AG09309 (cell line): Measurements from ENCODE around the gene SHMT2.

Source experiments
- DNase-seq: peaks from one replicate; pipeline ENCODE4 v3.0.0-alpha.2; 2010; ENCODE audit warnings: low read depth
- H3K4me3 ChIP-seq: 2 replicates; pipeline ENCODE4 v1.5.1; 2011; ENCODE audit warnings: mild to moderate bottlenecking, low read depth, low read length, moderate library complexity; ENCODE audit not compliant: control insufficient read depth
- TF ChIP-seq, protein P1 (sequence below): IDR thresholded peaks from 2 replicates; pipeline ENCODE4 v1.5.1; 2011; ENCODE audit warnings: mild to moderate bottlenecking, low read depth, low read length, inconsistent platforms; ENCODE audit not compliant: insufficient read depth, control insufficient read depth; ENCODE audit errors: missing control alignments

Gene SHMT2

DNA sequence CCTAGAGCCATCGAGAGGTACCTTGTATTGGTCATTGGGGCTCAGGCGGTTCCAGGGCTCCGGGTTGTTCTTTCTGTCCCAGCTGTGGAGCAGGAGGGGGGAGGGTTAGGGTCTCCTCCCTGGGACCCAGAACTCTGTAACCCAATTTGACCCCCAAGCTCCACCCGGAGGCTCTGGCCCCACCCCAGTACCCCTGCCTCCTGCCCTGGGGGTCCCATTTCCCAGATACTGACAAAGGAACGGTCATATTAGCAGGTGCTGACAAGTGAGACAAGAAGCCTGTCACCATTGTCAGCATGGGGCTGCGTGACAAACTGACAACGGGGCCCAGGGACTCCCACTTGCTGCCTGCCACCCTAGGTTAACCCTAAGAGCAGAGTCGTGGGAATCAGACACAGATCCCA, 6.2 kb downstream of the SHMT2 start:
- TF ChIP-seq, protein P1, sequence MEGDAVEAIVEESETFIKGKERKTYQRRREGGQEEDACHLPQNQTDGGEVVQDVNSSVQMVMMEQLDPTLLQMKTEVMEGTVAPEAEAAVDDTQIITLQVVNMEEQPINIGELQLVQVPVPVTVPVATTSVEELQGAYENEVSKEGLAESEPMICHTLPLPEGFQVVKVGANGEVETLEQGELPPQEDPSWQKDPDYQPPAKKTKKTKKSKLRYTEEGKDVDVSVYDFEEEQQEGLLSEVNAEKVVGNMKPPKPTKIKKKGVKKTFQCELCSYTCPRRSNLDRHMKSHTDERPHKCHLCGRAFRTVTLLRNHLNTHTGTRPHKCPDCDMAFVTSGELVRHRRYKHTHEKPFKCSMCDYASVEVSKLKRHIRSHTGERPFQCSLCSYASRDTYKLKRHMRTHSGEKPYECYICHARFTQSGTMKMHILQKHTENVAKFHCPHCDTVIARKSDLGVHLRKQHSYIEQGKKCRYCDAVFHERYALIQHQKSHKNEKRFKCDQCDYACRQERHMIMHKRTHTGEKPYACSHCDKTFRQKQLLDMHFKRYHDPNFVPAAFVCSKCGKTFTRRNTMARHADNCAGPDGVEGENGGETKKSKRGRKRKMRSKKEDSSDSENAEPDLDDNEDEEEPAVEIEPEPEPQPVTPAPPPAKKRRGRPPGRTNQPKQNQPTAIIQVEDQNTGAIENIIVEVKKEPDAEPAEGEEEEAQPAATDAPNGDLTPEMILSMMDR = no peak
- DNase-seq = no peak

DNA sequence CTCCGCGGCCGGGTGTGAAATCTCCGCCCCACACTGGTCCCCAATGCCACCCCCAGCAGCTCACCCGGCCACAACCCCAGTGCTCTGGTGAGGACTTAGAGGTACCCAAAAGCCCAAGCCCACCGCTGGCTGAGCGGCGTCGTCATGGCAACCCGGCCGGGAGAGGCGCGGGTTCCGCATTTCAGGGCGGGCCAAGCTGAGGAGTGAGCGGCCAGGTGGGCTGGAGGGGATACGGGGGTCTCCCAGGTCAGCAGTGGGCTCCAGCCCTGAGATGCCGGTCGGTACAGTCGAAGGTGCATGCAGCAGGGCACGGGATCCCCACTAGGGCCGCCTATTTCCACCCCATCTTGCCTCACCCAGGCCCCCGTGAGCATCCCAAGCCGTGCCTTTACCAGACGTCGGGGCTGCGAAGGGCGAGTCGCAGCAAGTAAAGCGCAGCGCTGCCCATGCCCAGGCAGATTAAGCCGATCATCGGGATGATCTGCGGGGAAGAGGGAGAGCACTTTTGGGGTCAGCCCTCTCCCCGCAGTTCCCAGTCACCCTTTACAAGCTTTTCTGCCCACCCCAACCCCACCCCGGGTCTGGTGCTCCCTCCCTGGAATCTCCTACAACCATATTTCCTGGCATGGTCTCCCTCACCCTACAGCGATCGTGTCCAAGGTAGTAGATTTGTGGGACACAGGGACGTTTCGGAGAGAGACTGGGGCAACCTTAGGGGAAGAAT, 6.9 kb downstream of the SHMT2 start:
- H3K4me3 ChIP-seq = no peak overlapping the region
- TF ChIP-seq, protein P1 = no peak
- no peak for DNase-seq

More for the DNA sequence above, 6.2 kb downstream of the SHMT2 start:
- H3K4me3 ChIP-seq = no peak overlapping the region

DNA sequence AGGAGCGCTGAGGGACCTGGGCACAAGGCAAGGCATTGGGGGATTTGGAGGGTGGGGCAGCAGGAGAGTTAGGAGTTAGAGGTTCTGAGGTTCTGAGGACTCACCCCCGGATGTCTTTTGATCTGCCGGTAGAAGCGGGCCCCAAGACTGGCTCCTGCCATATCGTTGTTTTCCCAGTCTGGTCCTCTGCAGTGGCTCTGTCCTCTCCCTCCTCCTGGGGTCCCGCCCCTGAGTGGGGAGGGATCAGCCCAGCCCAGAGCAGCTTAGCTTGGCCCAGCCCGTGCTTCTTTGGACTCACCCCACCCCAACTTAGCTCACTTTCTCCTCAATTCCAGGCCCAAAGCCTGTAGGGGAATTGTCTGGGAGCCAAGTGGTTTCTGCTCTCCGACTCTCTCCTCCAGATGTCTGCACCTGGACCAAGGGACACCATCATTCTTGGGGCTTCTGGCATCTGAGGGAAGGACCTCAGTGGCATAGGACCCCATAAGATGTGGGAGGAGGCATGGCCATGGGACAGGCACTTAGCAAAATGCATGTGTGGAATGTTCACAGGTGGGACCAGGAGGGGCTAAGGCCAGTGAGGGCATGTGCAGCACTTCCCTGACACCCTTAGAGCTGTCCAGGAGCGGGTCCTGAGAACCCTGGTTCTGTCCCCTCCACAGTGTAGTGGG, 7.5 kb downstream of the SHMT2 start:
- no peak for DNase-seq
- no peak overlapping the region for H3K4me3 ChIP-seq
- TF ChIP-seq, protein P1 = no peak

DNA sequence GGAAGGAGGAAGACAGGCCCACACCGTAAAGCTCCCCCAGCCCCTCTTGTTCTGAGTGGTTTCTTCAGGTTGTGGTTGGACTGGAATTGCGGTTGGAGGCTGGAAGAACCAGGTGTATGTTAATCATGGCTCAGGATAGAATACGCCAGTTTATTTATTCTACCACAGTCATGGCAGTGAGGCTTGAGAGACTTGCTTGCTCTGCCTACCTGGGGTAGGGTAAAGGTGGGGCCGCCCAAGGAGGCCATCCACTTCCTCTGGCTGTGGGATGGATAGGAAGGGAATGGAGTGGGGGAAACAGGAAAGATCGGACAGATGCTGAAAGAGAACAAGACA, 8.1 kb downstream of the SHMT2 start:
- no peak for DNase-seq
- TF ChIP-seq, protein P1 = no peak
- no peak overlapping the region for H3K4me3 ChIP-seq

DNA sequence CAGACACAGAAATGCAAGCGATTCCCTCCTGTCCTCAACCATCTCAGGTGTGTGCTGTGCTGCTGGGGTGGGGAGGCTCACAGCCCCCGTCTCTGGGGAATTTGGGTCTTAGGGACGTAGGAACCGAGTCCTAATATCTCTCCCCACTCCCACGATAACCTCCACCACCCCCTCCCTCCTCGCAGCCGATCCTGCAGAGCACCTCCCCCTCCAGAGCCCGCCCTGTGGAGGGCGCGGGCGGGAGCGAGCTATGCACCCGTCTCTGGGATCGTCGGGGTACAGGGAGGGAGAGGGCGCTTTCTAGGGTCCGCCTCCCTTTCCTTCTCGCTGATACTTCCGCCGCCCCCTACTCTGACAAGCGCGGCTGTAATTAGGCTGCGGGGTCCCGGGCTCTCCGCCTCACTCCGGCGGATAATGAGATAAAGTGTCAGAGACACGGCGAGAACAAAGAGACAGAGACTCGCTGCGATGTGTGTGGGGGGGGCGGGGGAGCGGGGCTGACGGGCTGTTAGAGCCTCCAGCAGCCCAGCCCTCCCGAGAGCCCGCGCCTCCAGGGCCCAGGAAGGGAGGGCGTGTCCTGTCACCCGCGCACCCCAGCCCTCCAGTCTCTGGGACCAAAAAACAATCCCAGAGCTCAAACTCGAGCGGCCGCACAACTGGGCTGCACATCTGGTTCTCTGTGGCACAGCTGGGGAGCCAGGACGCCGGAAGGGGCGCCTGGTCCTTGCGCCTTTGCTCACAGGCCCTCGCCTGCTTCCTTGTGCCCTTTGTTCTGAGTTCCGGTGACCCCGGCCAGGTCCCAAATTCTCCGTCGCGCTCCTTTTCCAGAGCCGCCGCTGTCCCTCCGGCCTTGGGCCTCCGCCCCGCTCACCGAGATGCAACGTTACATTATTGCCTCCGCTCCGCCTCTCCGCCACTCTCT, 8.7 kb downstream of the SHMT2 start:
- DNase-seq = no peak
- peak overlapping the region; percentile 94 for H3K4me3 ChIP-seq
- TF ChIP-seq, protein P1 = no peak

DNA sequence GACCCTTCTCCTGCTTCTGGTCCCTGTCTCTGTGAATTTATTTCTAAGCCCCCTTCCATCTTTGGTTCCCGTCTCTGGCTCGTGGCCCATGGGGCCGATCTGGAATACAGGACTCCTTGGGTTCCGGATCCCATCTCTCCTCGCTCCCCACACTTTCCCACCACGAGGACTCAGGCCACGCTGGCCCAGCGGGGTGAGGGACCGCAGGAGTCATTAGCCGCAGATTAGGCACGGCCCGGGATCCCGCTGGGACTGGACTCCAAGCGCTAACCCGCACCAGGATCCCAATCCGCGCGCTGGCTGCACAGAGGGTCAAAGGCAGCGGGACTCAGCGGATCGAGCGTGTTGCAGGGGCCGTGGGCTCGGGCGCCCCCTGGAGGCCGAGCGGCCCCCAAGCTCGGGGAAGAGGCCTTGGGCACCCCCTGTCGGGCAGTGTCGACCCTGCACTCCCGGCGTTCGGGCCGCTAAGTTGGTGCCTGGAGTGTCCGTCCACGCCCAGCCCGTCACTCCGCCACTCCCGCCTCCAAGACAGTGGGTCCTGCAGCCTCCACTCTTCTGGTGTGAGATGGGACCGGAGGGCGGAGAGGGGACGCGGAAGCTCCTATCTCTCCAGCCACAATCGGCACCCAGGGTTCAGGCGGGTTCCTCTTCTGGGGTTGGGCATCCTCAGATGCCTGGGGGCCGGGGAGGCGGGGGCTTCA, 9.5 kb downstream of the SHMT2 start:
- DNase-seq = peak; percentile 54
- TF ChIP-seq, protein P1 = peak; percentile 100
- H3K4me3 ChIP-seq = peak overlapping the region; percentile 94
